Amygdala (tissue), 56 donors: ENCODE results near the gene DACT2.
"Not testable (repeated sequence)": the region's sequence is repeated elsewhere in the genome, so short reads cannot be mapped to it uniquely, and the experiment has no call there.

Source experiments
- DNase-seq, 56 donors: peaks; one replicate each; lab custom pipeline; 2025; lab: John Stamatoyannopoulos, UW

Gene DACT2

GRCh38 chr6:168319279-168320111, at the start of gene DACT2:
DACT2 (minus strand) TSS chr6:168319777; CDS start chr6:168319633, 144 bp downstream.
- DNase-seq = no peak

- no peak for DNase-seq
These were observed 49.4 kb upstream of the DACT2 start for GRCh38 chr6:168368936-168369335.

- no peak for DNase-seq
These were observed 48.7 kb upstream of the DACT2 start for GRCh38 chr6:168368066-168368820.

- no peak for DNase-seq
These were observed 47.7 kb upstream of the DACT2 start for GRCh38 chr6:168367285-168367751.

- DNase-seq = no peak
These were observed 46.9 kb upstream of the DACT2 start for GRCh38 chr6:168366473-168366872.

GRCh38 chr6:168365422-168366165, 46.0 kb upstream of the DACT2 start:
- DNase-seq = no peak

GRCh38 chr6:168364793-168365421, 45.3 kb upstream of the DACT2 start:
- DNase-seq = no peak

- no peak for DNase-seq
These were observed 44.5 kb upstream of the DACT2 start for GRCh38 chr6:168363811-168364792.

- DNase-seq = no peak
These were observed 43.7 kb upstream of the DACT2 start for GRCh38 chr6:168363302-168363701.

GRCh38 chr6:168362276-168362990, 42.9 kb upstream of the DACT2 start:
- DNase-seq = no peak

- DNase-seq = no peak
These were observed 42.2 kb upstream of the DACT2 start for GRCh38 chr6:168361766-168362165.

- DNase-seq = no peak
These were observed 40.2 kb upstream of the DACT2 start for GRCh38 chr6:168359794-168360193.

GRCh38 chr6:168358842-168359420, 39.4 kb upstream of the DACT2 start:
- DNase-seq = no peak

GRCh38 chr6:168356872-168357271, 37.3 kb upstream of the DACT2 start:
- not testable (repeated sequence) for DNase-seq

- peak in 31 of 56 donors; percentile 9 to 69 (median 32) for DNase-seq
These were observed 36.3 kb upstream of the DACT2 start for GRCh38 chr6:168355716-168356522.

- DNase-seq = no peak
These were observed 34.8 kb upstream of the DACT2 start for GRCh38 chr6:168354338-168354737.

GRCh38 chr6:168353041-168353440, 33.5 kb upstream of the DACT2 start:
- DNase-seq = no peak
